Ovary (tissue), 9 donors: ENCODE results near the gene TRIM10. TPM values are rescaled to one million over a fixed set of nuclear protein-coding genes. Genes with fewer than 3 reads are reported as not detected.

ENCODE experiments used
- DNase-seq, 5 donors: peaks; one replicate each; pipeline ENCODE4 v3.0.0-alpha.2; 2019 to 2020
- H3K27ac ChIP-seq, 2 donors: fragments of 200-600 bp; one replicate each; pipeline versions ENCODE4 v1.5.1 to v1.8.0; 2019 to 2022
- H3K27me3 ChIP-seq: fragments of 200-600 bp; one replicate; pipeline ENCODE4 v1.8.0; 2022
- H3K36me3 ChIP-seq: fragments of 200-600 bp; sonication (generic); one replicate; pipeline ENCODE4 v1.5.1; 2019
- H3K4me1 ChIP-seq: one replicate; pipeline ENCODE4 v1.8.1; 2013; ENCODE audit warnings: mild to moderate bottlenecking, moderate library complexity; ENCODE audit not compliant: insufficient read depth
- H3K4me3 ChIP-seq: fragments of 200-600 bp; sonication (generic); one replicate; pipeline ENCODE4 v1.5.1; 2017
- H3K9me3 ChIP-seq, 2 donors: fragments of 200-600 bp in 1 of 2; sonication (generic) in 1 of 2; one replicate each; pipeline versions ENCODE4 v1.5.1 to v1.8.1; 2013 to 2019; ENCODE audit warnings: mild to moderate bottlenecking in 1 of 2, moderate library complexity in 1 of 2
- EP300 ChIP-seq: sonication (generic); formaldehyde crosslinking; IDR thresholded peaks from one replicate; pipeline ENCODE4 v1.6.1; 2017; ENCODE audit warnings: antibody characterized with exemption
- POLR2A ChIP-seq: fragments of 450-650 bp; IDR thresholded peaks from one replicate; pipeline ENCODE4 v1.6.1; 2017; ENCODE audit warnings: antibody characterized with exemption, mild to moderate bottlenecking, moderate library complexity
- WGBS, 3 donors: extraction: QIAGEN DNeasy Blood & Tissue Kit in 1 of 3; methylation state at CpG; one replicate each; pipeline versions ENCODE4 v1.1.5 to v1.1.7; 2013 to 2017; 5-methylcytosine and 5-hydroxymethylcytosine counted together
- intact Hi-C, 4 donors: fragments of 100-400 bp; cut with DNase I; formaldehyde crosslinking; loops; one replicate each; pipeline versions ENCODE4 v1.11.0 to v1.15.1; 2022 to 2023
- polyA plus RNA-seq, 2 donors: library from polyadenylated mRNA; stranded (reverse); fragments of 200-250 nt in 1 of 2; fragments of 350-450 nt in 1 of 2; fragmentation: Illumina TruSeq in 1 of 2; extraction: RNeasy Lipid Tissue Mini Kit (QIAGEN cat#74804) in 1 of 2; gene quantifications; one replicate each; pipeline ENCODE4 v1.2.3, GENCODE V29; 2013 to 2014
- total RNA-seq, 7 donors: library from RNA; depleted of rRNA in 2 of 7; stranded (reverse); fragments of >200 nt in 2 of 7; fragmentation: NEBNext Ultra II Directional in 3 of 7; extraction: Animal tissue kit (Norgen Biotek cat#: 25700) in 3 of 7; gene quantifications; one replicate each; pipeline versions ENCODE4 v1.1.0 to v1.2.4, GENCODE V29; 2016 to 2023
- TF ChIP-seq, protein P1 (sequence below), 3 donors: fragments of 450-650 bp in 2 of 3; fragments of 200-600 bp in 1 of 3; IDR thresholded peaks; one replicate each; pipeline versions ENCODE4 v1.5.1 to v1.8.0; 2016 to 2022; ENCODE audit warnings: antibody characterized with exemption in 3 of 3, mild to moderate bottlenecking in 1 of 3
- donor health status: DM: no; HTN: no; CAD: no; lungs with moderate emphysema.
- donor health status: DM: no; HTN: no; CAD: no.
- donor health status: Bipolar disorder and iron deficiency.
- donor health status: DM: yes; HTN: yes; CAD: no.
- donor health status: DM: no; HTN: no; CAD: no.
- donor health status: DM: yes; HTN: yes; CAD: no.

The TRIM10 gene
- total and polyA plus RNA-seq, 9 donors: 0.10 TPM; not detected in 8

DNA sequence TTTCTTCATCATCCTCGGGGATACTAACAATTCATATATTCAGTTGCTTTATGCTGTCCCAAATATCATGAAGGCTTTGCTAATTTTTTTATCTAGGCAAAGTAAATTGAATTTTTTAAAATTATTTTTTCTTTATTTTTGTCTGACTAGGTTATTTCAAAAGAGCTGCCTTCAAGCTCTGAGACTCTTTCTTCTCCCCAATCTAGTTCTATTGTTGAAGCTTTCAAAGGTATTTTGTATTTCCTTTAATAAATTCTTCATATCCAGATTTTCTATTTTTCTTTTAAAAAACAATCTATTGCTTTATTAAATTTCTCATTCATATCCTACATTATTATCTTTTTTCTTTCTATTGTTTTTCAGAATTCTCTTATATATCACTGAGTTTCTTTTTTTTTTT is 19.1 kb upstream of the TRIM10 start:
- Histone ChIP-seq H3K9me3 (no peaks in the 10 kb centered on the region), H3K36me3 (no peaks in the 10 kb centered on the region), H3K27ac (no peak overlapping the region), H3K27me3 (no peaks in the 10 kb centered on the region), H3K4me3 (no peak overlapping the region), H3K4me1 (no peaks in the 10 kb centered on the region)
- TF ChIP-seq, protein P1, sequence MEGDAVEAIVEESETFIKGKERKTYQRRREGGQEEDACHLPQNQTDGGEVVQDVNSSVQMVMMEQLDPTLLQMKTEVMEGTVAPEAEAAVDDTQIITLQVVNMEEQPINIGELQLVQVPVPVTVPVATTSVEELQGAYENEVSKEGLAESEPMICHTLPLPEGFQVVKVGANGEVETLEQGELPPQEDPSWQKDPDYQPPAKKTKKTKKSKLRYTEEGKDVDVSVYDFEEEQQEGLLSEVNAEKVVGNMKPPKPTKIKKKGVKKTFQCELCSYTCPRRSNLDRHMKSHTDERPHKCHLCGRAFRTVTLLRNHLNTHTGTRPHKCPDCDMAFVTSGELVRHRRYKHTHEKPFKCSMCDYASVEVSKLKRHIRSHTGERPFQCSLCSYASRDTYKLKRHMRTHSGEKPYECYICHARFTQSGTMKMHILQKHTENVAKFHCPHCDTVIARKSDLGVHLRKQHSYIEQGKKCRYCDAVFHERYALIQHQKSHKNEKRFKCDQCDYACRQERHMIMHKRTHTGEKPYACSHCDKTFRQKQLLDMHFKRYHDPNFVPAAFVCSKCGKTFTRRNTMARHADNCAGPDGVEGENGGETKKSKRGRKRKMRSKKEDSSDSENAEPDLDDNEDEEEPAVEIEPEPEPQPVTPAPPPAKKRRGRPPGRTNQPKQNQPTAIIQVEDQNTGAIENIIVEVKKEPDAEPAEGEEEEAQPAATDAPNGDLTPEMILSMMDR (IDR thresholded peaks at IDR 0.05): no peak
- TF ChIP-seq EP300 (no peak), POLR2A (no peak)
- 87 to 94% (median 90%) methylated on average over 1 of the region's 1 CpG for WGBS, 3 donors
- intact Hi-C loops: no loop called here
- no peak for DNase-seq

DNA sequence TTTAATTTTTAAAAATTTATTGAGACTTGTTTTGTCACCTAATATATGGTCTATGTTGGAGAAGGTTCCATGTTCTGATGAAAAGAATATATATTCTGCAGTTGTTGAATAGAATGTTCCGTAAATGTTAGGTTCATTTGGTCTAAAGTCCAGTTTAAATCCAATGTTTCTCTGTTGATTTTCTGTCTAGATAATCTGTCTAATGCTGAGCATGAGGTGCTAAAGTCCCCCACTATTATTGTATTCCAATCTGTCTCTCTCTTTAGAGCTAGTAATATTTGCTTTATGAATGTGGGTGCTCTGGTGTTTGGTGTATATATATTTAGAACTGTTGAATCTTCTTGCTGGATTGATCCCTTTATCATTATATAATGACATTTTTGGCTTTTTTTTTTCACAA is 17.8 kb upstream of the TRIM10 start:
- Histone ChIP-seq H3K4me3 (no peak overlapping the region), H3K4me1 (no peaks in the 10 kb centered on the region), H3K36me3 (no peaks in the 10 kb centered on the region), H3K27ac (no peak overlapping the region), H3K9me3 (no peaks in the 10 kb centered on the region), H3K27me3 (no peaks in the 10 kb centered on the region)
- intact Hi-C loops: no loop called here
- no peak for DNase-seq
- TF ChIP-seq EP300 (no peak), POLR2A (no peak)
- TF ChIP-seq, protein P1 (IDR thresholded peaks at IDR 0.05): no peak
- 39 to 94% (median 94%) methylated on average over 1 of the region's 1 CpG for WGBS, 3 donors

DNA sequence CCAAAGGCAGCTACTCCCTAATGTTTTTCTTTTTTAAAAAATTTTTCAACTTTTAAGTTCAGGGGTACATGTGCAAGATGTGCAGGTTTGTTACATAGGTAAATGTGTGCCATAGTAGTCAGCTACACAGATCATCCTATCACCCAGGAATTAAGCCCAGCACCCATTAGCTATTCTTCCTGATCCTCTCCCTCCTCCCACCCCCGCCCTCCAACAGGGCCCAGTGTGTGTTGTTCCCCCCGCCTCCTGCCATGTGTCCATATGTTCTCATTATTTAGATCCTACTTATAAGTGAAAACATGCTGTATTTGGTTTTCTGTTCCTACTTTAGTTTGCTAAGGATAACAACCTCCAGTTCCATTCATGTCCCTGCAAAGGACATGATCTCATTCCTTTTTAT is 14.8 kb upstream of the TRIM10 start:
- no peaks in the 10 kb centered on the region for H3K27me3 ChIP-seq
- WGBS, 3 donors: 68 to 76% (median 73%) methylated on average over 2 of the region's 2 CpGs
- TF ChIP-seq, protein P1 (IDR thresholded peaks at IDR 0.05): no peak
- no peak for TF ChIP-seq POLR2A
- TF ChIP-seq EP300: no peak
- no peak overlapping the region for H3K27ac ChIP-seq
- intact Hi-C loops: no loop called here
- peaks cover 4% of the 10 kb centered on the region for H3K4me1 ChIP-seq
- H3K9me3 ChIP-seq: no peaks in the 10 kb centered on the region
- no peaks in the 10 kb centered on the region for H3K36me3 ChIP-seq
- no peak overlapping the region for H3K4me3 ChIP-seq
- no peak for DNase-seq

DNA sequence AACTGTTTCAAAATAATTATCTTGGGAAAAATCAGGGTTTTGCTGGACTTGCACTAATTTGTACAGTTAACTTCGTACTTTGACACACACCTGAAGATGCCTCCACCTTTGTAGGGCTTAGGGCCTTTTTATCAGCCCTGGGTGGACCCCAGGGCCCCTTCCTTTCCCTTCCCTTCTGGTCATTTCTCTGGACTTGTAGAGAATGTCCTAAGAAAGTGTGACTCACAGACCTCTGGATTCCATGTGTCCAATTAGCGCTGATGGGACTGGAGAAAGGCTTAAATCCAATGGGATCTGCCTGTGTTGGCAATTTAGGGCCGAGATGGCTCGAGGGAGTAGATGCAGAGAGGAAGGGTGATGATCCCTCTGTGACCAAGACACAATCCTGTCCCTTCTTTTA is 11.7 kb upstream of the TRIM10 start:
- Histone ChIP-seq H3K27ac (no peak overlapping the region), H3K36me3 (no peaks in the 10 kb centered on the region), H3K4me3 (no peak overlapping the region), H3K9me3 (no peaks in the 10 kb centered on the region), H3K4me1 (peaks cover 4% of the 10 kb centered on the region), H3K27me3 (no peaks in the 10 kb centered on the region)
- intact Hi-C loops: no loop called here
- no peak for TF ChIP-seq EP300
- TF ChIP-seq POLR2A: no peak
- TF ChIP-seq, protein P1 (IDR thresholded peaks at IDR 0.05): no peak
- no peak for DNase-seq
- 88 to 92% (median 91%) methylated on average over 4 of the region's 4 CpGs for WGBS, 3 donors
